Measurements from ENCODE around the gene SELENOS. TPM values are rescaled to one million over a fixed set of nuclear protein-coding genes. Genes with fewer than 3 reads are reported as not detected.

Gene SELENOS
- total and polyA plus RNA-seq, 9 donors: 36.9 to 83.2 (median 43.6) TPM

- no peaks in the 10 kb centered on the region for H3K36me3 ChIP-seq
- H3K4me3 ChIP-seq: no peak overlapping the region
- no peak for DNase-seq
- intact Hi-C loops (cut with DNase I): no loop called here
- H3K27ac ChIP-seq: no peak overlapping the region
- TF ChIP-seq POLR2A (IDR thresholded peaks at IDR 0.05) (no peak), EP300 (IDR thresholded peaks at IDR 0.05) (no peak)
- peaks cover 1% of the 10 kb centered on the region for H3K4me1 ChIP-seq (ENCODE audit: insufficient read depth)
- 67 to 83% (median 82%) methylated on average over 9 of the region's 9 CpGs for WGBS, 3 donors
- H3K27me3 ChIP-seq: no peaks in the 10 kb centered on the region
- no peaks in the 10 kb centered on the region for H3K9me3 ChIP-seq
Observed at GRCh38 chr15:101286471-101287114, 9.3 kb upstream of the SELENOS start.

- no peak overlapping the region for H3K4me3 ChIP-seq
- TF ChIP-seq EP300 (IDR thresholded peaks at IDR 0.05): no peak
- no peak for TF ChIP-seq CTCF (IDR thresholded peaks at IDR 0.05)
- 78 to 94% (median 91%) methylated on average over 6 of the region's 6 CpGs for WGBS, 3 donors
- H3K27ac ChIP-seq: no peak overlapping the region
- H3K36me3 ChIP-seq: no peaks in the 10 kb centered on the region
- H3K27me3 ChIP-seq: no peaks in the 10 kb centered on the region
- no peaks in the 10 kb centered on the region for H3K9me3 ChIP-seq
- DNase-seq: no peak
- H3K4me1 ChIP-seq (ENCODE audit: insufficient read depth): peaks cover 1% of the 10 kb centered on the region
- intact Hi-C loops (cut with DNase I): no loop called here
Observed at GRCh38 chr15:101283931-101284330, 6.6 kb upstream of the SELENOS start.

- no peak for TF ChIP-seq CTCF (IDR thresholded peaks at IDR 0.05)
- no peak for TF ChIP-seq POLR2A (IDR thresholded peaks at IDR 0.05)
- no peak for TF ChIP-seq EP300 (IDR thresholded peaks at IDR 0.05)
- Histone ChIP-seq H3K36me3 (no peaks in the 10 kb centered on the region), H3K4me1 (ENCODE audit: insufficient read depth) (peaks cover 3% of the 10 kb centered on the region), H3K4me3 (no peak overlapping the region), H3K27me3 (no peaks in the 10 kb centered on the region), H3K9me3 (no peaks in the 10 kb centered on the region), H3K27ac (no peak overlapping the region)
- WGBS, 3 donors: 82 to 93% (median 84%) methylated on average over 2 of the region's 2 CpGs
- intact Hi-C loops (cut with DNase I): no loop called here
- no peak for DNase-seq
Observed at GRCh38 chr15:101280007-101280406, 2.7 kb upstream of the SELENOS start.

GRCh38 chr15:101277943-101278564 is 769 bp upstream of the SELENOS start:
- intact Hi-C loops (cut with DNase I): loop anchor here in 2 of 4 donors (5.0 to 10.0 kb wide), 2 partner anchors 673 to 936 kb away; partner anchors contain the start of genes ADAMTS17 (in 1 of the 2), ASB7 (in 1 of the 2) and LINS1 (in 1 of the 2)
- WGBS, 3 donors: 63 to 74% (median 68%) methylated on average over 12 of the region's 12 CpGs
- Histone ChIP-seq H3K36me3 (no peaks in the 10 kb centered on the region), H3K27me3 (no peaks in the 10 kb centered on the region), H3K9me3 (no peaks in the 10 kb centered on the region), H3K27ac (peak overlapping the region in 1 of 2 donors; percentile 77), H3K4me3 (peak overlapping the region; percentile 98), H3K4me1 (ENCODE audit: insufficient read depth) (peaks cover 3% of the 10 kb centered on the region)
- TF ChIP-seq CTCF (IDR thresholded peaks at IDR 0.05) (no peak), POLR2A (IDR thresholded peaks at IDR 0.05) (no peak), EP300 (IDR thresholded peaks at IDR 0.05) (no peak)
- no peak for DNase-seq
